SHP77 (cell line): ENCODE results near the gene TNFRSF9.
"Not testable (repeated sequence)": the region's sequence is repeated elsewhere in the genome, so short reads cannot be mapped to it uniquely, and the experiment has no call there.

ENCODE experiments used
- DNase-seq, 2 experiments: peaks; one replicate each; lab custom pipeline; 2025; lab: John Stamatoyannopoulos, UW

Gene TNFRSF9

GRCh38 chr1:7961216-7962013 lies 20.8 kb upstream of the TNFRSF9 start, which contains the start of gene PARK7:
TSS of gene PARK7 (plus strand) at chr1:7961711. CDS start at chr1:7962786, 1,075 bp downstream.
- peak; percentile 96 to 97 for DNase-seq

- DNase-seq: no peak
These were observed 20.2 kb upstream of the TNFRSF9 start for GRCh38 chr1:7960867-7961215.

- no peak for DNase-seq
These were observed 19.5 kb upstream of the TNFRSF9 start for GRCh38 chr1:7960165-7960564.

- no peak for DNase-seq
These were observed 15.8 kb upstream of the TNFRSF9 start for GRCh38 chr1:7956218-7957032.

- no peak for DNase-seq
These were observed 14.0 kb upstream of the TNFRSF9 start for GRCh38 chr1:7954683-7955082.

GRCh38 chr1:7953850-7954609 lies 13.4 kb upstream of the TNFRSF9 start:
- peak; percentile 93 to 95 for DNase-seq

- not testable (repeated sequence) for DNase-seq
These were observed 12.2 kb upstream of the TNFRSF9 start for GRCh38 chr1:7952791-7953190.

- DNase-seq: no peak
These were observed 8.3 kb upstream of the TNFRSF9 start for GRCh38 chr1:7948960-7949359.

- DNase-seq: no peak
These were observed 2.6 kb upstream of the TNFRSF9 start for GRCh38 chr1:7943251-7943650.

GRCh38 chr1:7942214-7942921 lies 1.7 kb upstream of the TNFRSF9 start:
- no peak for DNase-seq

- DNase-seq: no peak
These were observed 776 bp upstream of the TNFRSF9 start for GRCh38 chr1:7941437-7941793.

GRCh38 chr1:7940034-7940433 lies 605 bp downstream of the TNFRSF9 start:
- no peak for DNase-seq

- DNase-seq: no peak
These were observed 2.6 kb downstream of the TNFRSF9 start for GRCh38 chr1:7938070-7938469.

GRCh38 chr1:7932524-7933138 lies 8.0 kb downstream of the TNFRSF9 start:
- no peak for DNase-seq

GRCh38 chr1:7931446-7931812 lies 9.2 kb downstream of the TNFRSF9 start:
- DNase-seq: no peak

- no peak for DNase-seq
These were observed 9.8 kb downstream of the TNFRSF9 start for GRCh38 chr1:7930645-7931445.

GRCh38 chr1:7929637-7930036 lies 11.0 kb downstream of the TNFRSF9 start:
- no peak for DNase-seq

- no peak for DNase-seq
These were observed 12.4 kb downstream of the TNFRSF9 start for GRCh38 chr1:7928247-7928646.

- DNase-seq: not testable (repeated sequence)
These were observed 13.6 kb downstream of the TNFRSF9 start for GRCh38 chr1:7927061-7927460.

GRCh38 chr1:7922301-7922700 lies 18.3 kb downstream of the TNFRSF9 start:
- no peak for DNase-seq

- DNase-seq: no peak
These were observed 18.8 kb downstream of the TNFRSF9 start for GRCh38 chr1:7921796-7922195.
